ENCODE data around the gene ATP9B.

DNA sequence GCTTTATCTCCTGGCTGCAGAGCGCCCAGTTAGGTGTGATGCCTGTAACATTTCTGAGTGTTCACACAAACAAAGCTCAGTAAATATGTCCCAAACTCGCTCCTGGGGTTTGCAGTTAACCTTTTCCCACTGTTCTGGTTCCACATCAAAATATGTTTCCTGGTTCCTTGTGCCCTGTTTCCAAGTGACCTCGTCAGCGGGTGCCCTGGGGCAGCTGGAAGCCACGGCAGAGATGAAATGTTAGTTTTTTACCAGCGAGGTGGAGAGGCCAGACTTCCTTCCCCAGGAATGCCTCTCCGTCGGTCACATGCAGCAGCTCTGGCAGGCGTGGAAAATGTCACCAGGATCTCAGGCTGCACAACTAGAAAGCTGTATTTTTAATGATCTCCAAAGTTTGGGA is 344.7 kb downstream of the ATP9B start:
- no peak for TF ChIP-seq CTCF (conservative IDR thresholded peaks at IDR 0.05)
- TF ChIP-seq EZH2 (IDR thresholded peaks at IDR 0.05; ENCODE audit: low read depth), result no peak

Data from PC-9 (cell line).